Ectodermal cell (in vitro differentiated cells): Measurements from ENCODE around the gene KIAA1958.

Experiments used
- H3K27ac ChIP-seq: 2 replicates; pipeline ENCODE4 v1.7.0; 2013; ENCODE audit warnings: mild to moderate bottlenecking, low read depth, low read length; ENCODE audit not compliant: insufficient read depth, poor library complexity, severe bottlenecking
- H3K27me3 ChIP-seq: 2 replicates; pipeline ENCODE4 v1.7.0; 2013; ENCODE audit warnings: mild to moderate bottlenecking, low read length; ENCODE audit not compliant: insufficient read depth, control insufficient read depth, poor library complexity, severe bottlenecking
- H3K36me3 ChIP-seq: one replicate; pipeline ENCODE4 v1.7.0; 2013; ENCODE audit warnings: low read length; ENCODE audit not compliant: control insufficient read depth, insufficient read depth
- H3K4me1 ChIP-seq: one replicate; pipeline ENCODE4 v1.7.0; 2013; ENCODE audit warnings: low read length; ENCODE audit not compliant: control insufficient read depth, insufficient read depth
- H3K4me3 ChIP-seq: 2 replicates; pipeline ENCODE4 v1.7.0; 2013; ENCODE audit warnings: low read depth, low read length, control low read depth; ENCODE audit not compliant: insufficient read depth
- H3K9me3 ChIP-seq: 2 replicates; pipeline ENCODE4 v1.7.0; 2013; ENCODE audit warnings: mild to moderate bottlenecking, low read length, moderate library complexity; ENCODE audit not compliant: control insufficient read depth
- WGBS, 2 experiments: methylation state at CpG; one replicate each; pipeline ENCODE4 v1.1.7; 2013; ENCODE audit warnings: missing lambda C conversion rate in 2 of 2; 5-methylcytosine and 5-hydroxymethylcytosine counted together

The KIAA1958 gene

DNA sequence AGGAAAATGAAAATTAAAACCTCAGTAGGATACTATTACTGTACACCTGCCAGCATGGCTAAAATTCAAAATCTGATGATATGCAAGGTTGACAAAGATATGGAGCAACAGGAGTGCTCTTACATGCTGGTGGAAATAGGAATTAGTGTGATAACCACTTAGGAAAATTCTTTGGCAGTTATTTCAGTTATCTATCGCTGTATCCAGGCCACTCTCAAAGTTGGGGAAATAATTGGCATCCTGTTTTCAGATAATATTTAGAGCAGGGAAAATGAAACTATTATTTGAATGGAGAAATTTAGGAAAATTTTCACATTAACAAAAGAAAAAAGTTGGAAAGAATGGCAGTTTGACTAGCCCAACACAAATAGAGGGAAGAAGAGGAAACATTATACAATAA is 50.9 kb downstream of the KIAA1958 start:
- Histone ChIP-seq H3K9me3 (no peaks in the 10 kb centered on the region), H3K4me3 (no peak overlapping the region), H3K36me3 (no peaks in the 10 kb centered on the region), H3K4me1 (no peaks in the 10 kb centered on the region), H3K27ac (no peak overlapping the region), H3K27me3 (no peaks in the 10 kb centered on the region)
- 89 to 100% methylated on average over 1 of the region's 1 CpG for WGBS, 2 experiments

DNA sequence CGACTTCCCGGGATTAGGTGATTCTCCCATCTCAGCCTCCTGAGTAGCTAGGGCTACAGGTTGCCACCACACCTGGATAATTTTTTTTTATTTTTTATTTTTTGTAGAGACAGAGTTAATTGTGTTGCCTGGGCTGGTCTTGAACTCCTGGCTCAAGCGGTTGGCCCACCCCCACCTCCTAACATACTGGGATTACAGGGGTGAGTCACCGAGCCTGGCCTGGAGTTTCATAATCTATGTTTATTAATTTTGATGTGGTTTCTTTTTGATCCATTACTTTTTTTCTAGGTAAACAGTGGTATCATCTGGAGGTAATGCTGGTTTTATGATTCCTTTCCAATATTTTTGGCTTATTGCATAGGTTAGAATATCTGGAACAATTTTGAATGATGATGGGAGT is 54.2 kb downstream of the KIAA1958 start:
- Histone ChIP-seq H3K4me1 (no peaks in the 10 kb centered on the region), H3K4me3 (no peak overlapping the region), H3K27me3 (no peaks in the 10 kb centered on the region), H3K36me3 (no peaks in the 10 kb centered on the region), H3K27ac (no peak overlapping the region), H3K9me3 (no peaks in the 10 kb centered on the region)
- WGBS, 2 experiments = 98 to 100% methylated on average over 2 to 4 of the region's 4 CpGs

DNA sequence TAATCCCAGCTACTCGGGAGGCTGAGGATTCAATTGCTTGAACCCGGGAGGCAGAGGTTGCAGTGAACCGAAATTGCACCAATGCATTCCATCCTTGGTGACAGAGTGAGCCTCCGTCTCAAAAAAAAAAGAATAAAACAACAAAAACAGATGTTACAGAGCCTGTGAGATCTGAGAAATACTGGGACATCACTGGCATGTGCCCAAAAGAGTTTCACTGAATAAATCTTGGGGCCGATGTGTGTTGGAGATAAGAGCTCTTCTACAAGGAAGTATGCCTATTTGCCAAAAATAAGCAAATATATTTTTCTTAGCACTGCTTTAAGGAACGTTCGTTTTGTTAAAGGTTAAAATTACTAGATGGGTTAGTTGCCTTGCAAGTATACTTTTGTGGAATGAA is 55.1 kb downstream of the KIAA1958 start:
- Histone ChIP-seq H3K27me3 (no peaks in the 10 kb centered on the region), H3K36me3 (no peaks in the 10 kb centered on the region), H3K27ac (no peak overlapping the region), H3K4me3 (no peak overlapping the region), H3K4me1 (no peaks in the 10 kb centered on the region), H3K9me3 (no peaks in the 10 kb centered on the region)
- 93 to 97% methylated on average over 5 to 7 of the region's 7 CpGs for WGBS, 2 experiments

DNA sequence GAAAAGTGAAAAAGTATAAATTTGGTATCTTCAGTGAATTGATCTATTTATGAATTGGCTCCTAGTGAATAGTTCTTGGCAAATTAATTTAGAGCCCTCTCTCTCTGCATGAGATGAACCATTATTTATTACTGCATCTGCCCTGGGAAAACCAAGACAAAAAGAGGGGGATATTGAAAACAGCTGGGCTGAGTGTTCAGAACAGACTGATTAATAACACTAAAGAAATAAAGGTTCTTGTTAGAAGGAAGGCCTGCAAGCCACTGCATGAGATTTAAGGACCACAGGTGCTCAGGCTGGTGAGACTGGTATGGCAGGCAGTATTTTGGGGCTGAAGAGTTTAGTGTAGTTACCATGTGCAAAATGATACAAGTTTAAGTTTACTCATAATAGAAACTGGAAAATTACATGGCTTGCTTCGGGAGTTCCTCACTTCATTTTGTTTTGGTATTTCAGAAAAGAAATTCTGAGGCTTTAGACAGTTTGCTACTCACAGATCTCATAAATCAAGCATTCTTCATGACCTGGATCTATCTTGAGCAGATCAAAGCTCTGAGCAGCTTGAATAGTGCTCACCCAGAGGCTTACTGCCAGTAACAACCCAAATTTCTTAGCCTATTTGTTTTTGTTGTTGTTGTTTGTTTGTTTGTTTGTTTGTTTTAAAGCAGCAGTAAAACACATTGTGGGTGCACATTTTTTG is 56.1 kb downstream of the KIAA1958 start:
- H3K27me3 ChIP-seq = no peaks in the 10 kb centered on the region
- H3K4me1 ChIP-seq = no peaks in the 10 kb centered on the region
- no peaks in the 10 kb centered on the region for H3K9me3 ChIP-seq
- no peaks in the 10 kb centered on the region for H3K36me3 ChIP-seq
- H3K27ac ChIP-seq = no peak overlapping the region
- no peak overlapping the region for H3K4me3 ChIP-seq
- WGBS, 2 experiments = 96 to 100% methylated on average over 1 of the region's 1 CpG

DNA sequence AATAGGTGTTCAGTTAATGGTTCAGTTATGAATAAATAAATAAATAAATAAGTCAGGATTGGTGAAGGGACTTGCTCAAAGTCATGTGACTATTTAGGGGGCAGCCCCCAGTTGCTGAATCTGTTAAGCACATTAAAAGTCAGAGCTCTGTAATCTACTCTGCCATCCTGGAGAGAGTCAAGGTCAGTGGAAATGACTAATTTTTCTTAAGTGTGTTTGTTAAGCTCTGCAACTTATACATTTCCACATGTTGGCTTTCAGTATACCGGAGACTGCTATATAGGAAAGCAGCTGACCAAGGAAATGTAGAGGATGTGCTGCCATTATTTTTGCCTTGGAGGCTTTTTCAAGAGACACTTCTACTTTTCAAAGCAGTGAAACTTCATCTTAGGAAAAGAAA is 57.9 kb downstream of the KIAA1958 start:
- 94 to 100% methylated on average over 1 of the region's 1 CpG for WGBS, 2 experiments
- no peaks in the 10 kb centered on the region for H3K4me1 ChIP-seq
- no peak overlapping the region for H3K27ac ChIP-seq
- H3K27me3 ChIP-seq = no peaks in the 10 kb centered on the region
- no peaks in the 10 kb centered on the region for H3K9me3 ChIP-seq
- H3K36me3 ChIP-seq = no peaks in the 10 kb centered on the region
- no peak overlapping the region for H3K4me3 ChIP-seq

DNA sequence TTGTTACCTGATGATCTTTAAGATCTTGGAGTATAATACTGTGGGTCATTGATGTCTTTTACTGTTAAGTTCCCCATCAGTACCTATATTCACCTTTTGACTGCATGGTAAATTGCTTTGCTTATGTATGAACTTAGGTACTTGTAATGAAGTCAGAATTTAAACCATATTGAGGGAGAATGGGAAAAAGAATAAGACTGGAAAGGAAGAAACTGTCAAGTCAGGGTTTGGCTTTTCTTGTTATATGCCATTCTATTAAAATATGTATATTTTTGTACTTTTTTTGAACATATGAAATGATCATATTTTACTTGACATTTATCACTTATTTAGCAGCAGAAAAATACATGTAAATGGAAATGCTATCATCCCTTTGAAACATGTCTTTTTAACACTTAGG is 58.6 kb downstream of the KIAA1958 start:
- Histone ChIP-seq H3K27ac (no peak overlapping the region), H3K36me3 (no peaks in the 10 kb centered on the region), H3K4me1 (peaks cover under 1% of the 10 kb centered on the region), H3K4me3 (no peak overlapping the region), H3K9me3 (no peaks in the 10 kb centered on the region), H3K27me3 (no peaks in the 10 kb centered on the region)

DNA sequence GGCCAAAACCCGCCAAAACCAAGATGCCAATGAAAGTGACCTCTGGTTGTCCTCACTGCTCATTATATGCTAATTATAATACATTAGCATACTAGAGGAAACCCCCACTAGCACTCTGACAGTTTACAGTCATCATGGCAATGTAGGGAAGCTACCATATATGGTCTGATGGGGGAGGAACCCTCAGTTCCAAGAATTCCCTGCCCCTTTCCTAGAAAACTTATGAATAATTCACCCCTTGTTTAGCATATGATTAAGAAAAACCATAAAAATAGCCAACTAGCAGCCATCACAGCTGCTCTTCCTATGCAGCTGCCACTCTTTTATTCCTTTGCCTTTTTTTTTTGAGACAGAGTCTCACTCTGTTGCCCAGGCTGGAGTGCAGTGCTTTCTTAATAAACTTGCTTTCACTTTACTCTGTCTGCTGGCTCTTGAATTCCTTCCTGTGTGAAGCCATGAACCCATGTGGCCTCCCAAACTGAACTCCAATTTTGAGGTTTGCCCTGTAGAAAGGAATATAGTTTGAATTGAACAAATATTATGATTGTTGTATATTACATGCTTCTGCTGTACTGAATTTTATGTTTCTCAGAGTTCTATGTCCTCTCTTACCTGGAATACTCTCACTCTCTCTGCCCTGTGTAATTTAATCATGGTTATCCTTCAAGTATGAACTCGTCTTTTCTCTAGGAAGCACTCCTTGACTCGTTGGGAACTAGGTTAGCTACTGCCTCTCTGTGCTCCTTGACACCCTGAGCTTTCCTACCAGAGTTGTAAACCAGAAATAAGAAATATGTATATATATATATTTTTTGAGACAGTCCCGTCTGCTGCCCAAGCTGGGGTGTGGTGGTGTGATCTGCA is 59.8 kb downstream of the KIAA1958 start:
- H3K27ac ChIP-seq = no peak overlapping the region
- 71 to 74% methylated on average over 4 of the region's 4 CpGs for WGBS, 2 experiments
- H3K4me1 ChIP-seq = peaks cover 6% of the 10 kb centered on the region

DNA sequence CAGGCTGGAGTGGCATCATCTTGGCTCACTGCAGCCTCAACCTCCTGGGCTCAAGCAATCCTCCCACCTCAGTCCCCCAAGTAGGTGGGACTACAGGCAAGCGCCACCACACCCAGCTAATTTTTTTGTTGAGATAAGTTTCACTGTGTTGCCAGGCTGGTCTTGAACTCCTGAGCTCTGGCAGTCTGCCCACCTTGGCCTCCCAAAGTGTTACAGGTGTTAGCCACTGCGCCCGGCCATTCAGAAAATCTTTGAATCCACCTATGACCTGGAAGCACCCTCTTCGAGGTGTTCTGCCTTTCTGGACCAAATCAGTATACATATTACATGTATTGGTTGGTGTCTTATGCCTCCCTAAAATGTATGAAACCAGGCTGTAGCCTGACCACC is 61.4 kb downstream of the KIAA1958 start:
- WGBS, 2 experiments = 88 to 91% methylated on average over 4 of the region's 4 CpGs
- H3K4me1 ChIP-seq = peaks cover 13% of the 10 kb centered on the region

More for the DNA sequence above, 59.8 kb downstream of the KIAA1958 start:
- H3K9me3 ChIP-seq = no peaks in the 10 kb centered on the region
- no peaks in the 10 kb centered on the region for H3K36me3 ChIP-seq
- no peaks in the 10 kb centered on the region for H3K27me3 ChIP-seq
- no peak overlapping the region for H3K4me3 ChIP-seq

DNA sequence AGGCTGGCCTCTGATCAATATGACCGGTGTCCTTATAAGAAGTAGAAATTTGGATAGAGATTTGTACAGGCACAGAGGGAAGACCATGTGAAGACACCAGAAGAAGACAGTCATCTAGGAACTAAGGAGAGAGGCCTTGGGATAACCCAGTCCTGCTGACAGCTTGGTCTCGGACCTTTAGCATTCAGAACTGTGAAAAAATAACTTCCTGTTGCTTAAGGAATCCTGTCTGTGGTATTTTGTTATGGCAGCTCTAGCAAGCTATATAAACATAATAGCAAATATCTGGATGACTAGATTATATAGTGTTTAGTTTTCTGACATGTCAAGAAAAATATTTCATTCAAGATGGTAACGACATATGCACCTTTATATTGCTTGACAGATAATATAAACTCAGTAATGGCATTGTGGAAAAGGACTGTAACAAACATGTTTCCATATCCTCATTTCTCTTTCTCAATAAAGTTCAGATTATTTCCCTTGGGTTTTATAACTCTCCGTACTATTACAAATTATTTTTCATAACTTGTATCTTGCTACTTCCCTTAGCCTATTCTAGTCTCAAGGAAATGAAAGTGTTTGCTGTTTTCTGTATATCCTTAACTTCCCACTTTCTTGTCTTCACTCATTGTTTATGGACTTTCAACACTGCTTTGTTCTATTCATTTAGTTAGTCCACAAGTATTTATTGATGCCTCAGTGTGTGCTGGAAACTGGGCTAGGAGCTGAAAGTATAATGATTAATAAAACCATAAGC is 62.4 kb downstream of the KIAA1958 start:
- no peak overlapping the region for H3K27ac ChIP-seq
- H3K4me3 ChIP-seq = no peak overlapping the region
- 86 to 90% methylated on average over 3 to 4 of the region's 4 CpGs for WGBS, 2 experiments
- H3K9me3 ChIP-seq = no peaks in the 10 kb centered on the region
- no peaks in the 10 kb centered on the region for H3K36me3 ChIP-seq
- no peaks in the 10 kb centered on the region for H3K27me3 ChIP-seq
- H3K4me1 ChIP-seq = peaks cover 13% of the 10 kb centered on the region

More for the DNA sequence above, 61.4 kb downstream of the KIAA1958 start:
- no peaks in the 10 kb centered on the region for H3K27me3 ChIP-seq
- H3K27ac ChIP-seq = peak overlapping the region; percentile 36
- no peaks in the 10 kb centered on the region for H3K36me3 ChIP-seq
- H3K4me3 ChIP-seq = no peak overlapping the region
- no peaks in the 10 kb centered on the region for H3K9me3 ChIP-seq

DNA sequence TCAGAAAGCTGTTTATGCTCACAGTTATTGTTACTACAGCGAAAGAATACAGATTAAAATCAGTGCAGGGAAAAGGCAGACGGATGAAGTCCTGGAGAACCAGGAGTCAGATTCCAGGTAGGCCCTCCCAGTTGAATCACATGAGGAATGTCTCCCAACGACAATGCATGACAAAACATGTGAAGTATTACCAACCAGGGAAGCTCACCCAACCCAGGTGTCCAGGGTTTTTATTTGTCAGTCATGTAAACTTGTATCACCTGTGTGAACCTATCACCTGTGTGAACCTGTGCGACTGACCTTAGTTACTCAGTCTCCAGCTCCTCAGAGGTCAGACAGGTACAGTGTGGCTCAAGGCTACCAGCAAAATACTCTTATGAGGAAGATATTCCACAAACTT is 63.9 kb downstream of the KIAA1958 start:
- no peaks in the 10 kb centered on the region for H3K36me3 ChIP-seq
- no peak overlapping the region for H3K27ac ChIP-seq
- no peaks in the 10 kb centered on the region for H3K27me3 ChIP-seq
- peaks cover 13% of the 10 kb centered on the region for H3K4me1 ChIP-seq
- no peaks in the 10 kb centered on the region for H3K9me3 ChIP-seq
- no peak overlapping the region for H3K4me3 ChIP-seq
- 78 to 87% methylated on average over 4 of the region's 4 CpGs for WGBS, 2 experiments
